B cell (primary cell): Measurements from ENCODE around the gene MARCHF10. TPM values are rescaled to one million over a fixed set of nuclear protein-coding genes. Genes with fewer than 3 reads are reported as not detected.

Experiments
- ATAC-seq: fragments of 200-7000 bp; cut with Tn5 transposase; one replicate; pipeline ENCODE4 v1.10.0; 2021; ENCODE audit warnings: low read depth, mild to moderate bottlenecking, moderate number of reproducible peaks, moderate library complexity
- CTCF ChIA-PET: fragments of 350-600 bp; sonication (Branson Sonifier 250); formaldehyde crosslinking; loops from one replicate; lab custom pipeline; 2021; ENCODE audit warnings: antibody characterized with exemption, inconsistent platforms; lab: Charles Lee
- POLR2A ChIA-PET: fragments of 350-600 bp; sonication (Branson Sonifier 250); formaldehyde crosslinking; loops from one replicate; lab custom pipeline; 2021; ENCODE audit warnings: antibody characterized with exemption; lab: Charles Lee
- DNase-seq: peaks from one replicate; pipeline ENCODE4 v3.0.0; 2013
- H2AFZ ChIP-seq: 2 replicates; pipeline ENCODE4 v1.6.1; 2012; ENCODE audit warnings: mild to moderate bottlenecking, low read depth, low read length; ENCODE audit not compliant: insufficient read depth, poor library complexity, severe bottlenecking
- H3K27ac ChIP-seq, 2 donors: 1 replicate in 1 of 2; 2 replicates in 1 of 2; pipeline ENCODE4 v1.5.1; 2012 to 2013; ENCODE audit warnings: low read length in 2 of 2, mild to moderate bottlenecking in 2 of 2, moderate library complexity in 1 of 2
- H3K27me3 ChIP-seq, 4 experiments: fragments of 200-600 bp in 1 of 4; sonication (generic) in 1 of 4; replicated peaks in 1 of 4; 1 replicate in 2 of 4; 2 replicates in 2 of 4; pipeline versions ENCODE4 v1.6.1 to v1.7.0; 2013 to 2016; ENCODE audit warnings: low read length in 3 of 4, mild to moderate bottlenecking in 2 of 4, mixed read lengths in 1 of 4, moderate library complexity in 1 of 4; ENCODE audit not compliant: insufficient read depth in 4 of 4, control insufficient read depth in 3 of 4; ENCODE audit errors: control extremely low read depth in 1 of 4
- H3K36me3 ChIP-seq, 2 experiments: replicated peaks in 1 of 2; 1 replicate in 1 of 2; 2 replicates in 1 of 2; pipeline versions ENCODE4 v1.6.1 to v1.7.1; 2013; ENCODE audit warnings: low read length in 1 of 2; ENCODE audit not compliant: insufficient read depth in 2 of 2, control insufficient read depth in 1 of 2; ENCODE audit errors: control extremely low read depth in 1 of 2, extremely low read depth in 1 of 2
- H3K4me1 ChIP-seq, 2 donors: fragments of 200-600 bp in 1 of 2; sonication (generic) in 1 of 2; 1 replicate in 1 of 2; 2 replicates in 1 of 2; pipeline versions ENCODE4 v1.5.1 to v1.6.1; 2013 to 2017; ENCODE audit warnings: low read length in 2 of 2; ENCODE audit not compliant: control insufficient read depth in 2 of 2, insufficient read depth in 2 of 2
- H3K4me2 ChIP-seq: replicated peaks from 2 replicates; pipeline ENCODE3; 2012; ENCODE audit warnings: mild to moderate bottlenecking, low read depth, low read length; ENCODE audit not compliant: poor library complexity, severe bottlenecking
- H3K4me3 ChIP-seq, 5 experiments: fragments of 200-600 bp in 1 of 5; sonication (generic) in 1 of 5; 1 replicate in 3 of 5; 2 replicates in 2 of 5; pipeline versions ENCODE4 v1.5.1 to v1.7.0; 2011 to 2016; ENCODE audit warnings: low read length in 4 of 5, mild to moderate bottlenecking in 4 of 5, low read depth in 2 of 5, control low read depth in 1 of 5, moderate library complexity in 1 of 5; ENCODE audit not compliant: insufficient read depth in 1 of 5; ENCODE audit errors: control extremely low read depth in 1 of 5, extremely low read depth in 1 of 5
- H3K79me2 ChIP-seq: fragments of 200-600 bp; sonication (generic); one replicate; pipeline ENCODE4 v1.6.0; 2016; ENCODE audit warnings: low read length; ENCODE audit not compliant: control insufficient read depth, insufficient read depth
- H3K9ac ChIP-seq: fragments of 200-600 bp; sonication (generic); 2 replicates; pipeline ENCODE4 v1.6.1; 2017; ENCODE audit warnings: mild to moderate bottlenecking, low read length, moderate library complexity
- H3K9me3 ChIP-seq, 3 donors: one replicate each; pipeline versions ENCODE4 v1.6.1 to v1.7.1; 2013; ENCODE audit warnings: low read length in 2 of 3; ENCODE audit not compliant: control insufficient read depth in 2 of 3, insufficient read depth in 1 of 3; ENCODE audit errors: control extremely low read depth in 1 of 3
- H4K20me1 ChIP-seq: 2 replicates; pipeline ENCODE4 v1.6.0; 2012; ENCODE audit warnings: mild to moderate bottlenecking, low read length; ENCODE audit not compliant: insufficient read depth, control insufficient read depth, poor library complexity, severe bottlenecking
- H3K27ac Mint-ChIP-seq: one replicate; pipeline ENCODE4 v1.8.0; 2021; ENCODE audit warnings: mixed read lengths
- H3K27me3 Mint-ChIP-seq: one replicate; pipeline ENCODE4 v1.8.0; 2021; ENCODE audit warnings: mixed read lengths
- H3K4me1 Mint-ChIP-seq: one replicate; pipeline ENCODE4 v1.8.0; 2021; ENCODE audit warnings: mixed read lengths
- H3K4me3 Mint-ChIP-seq: one replicate; pipeline ENCODE4 v1.8.0; 2021; ENCODE audit warnings: mixed read lengths
- H3K9me3 Mint-ChIP-seq: one replicate; pipeline ENCODE4 v1.8.0; 2022; ENCODE audit warnings: mixed read lengths; ENCODE audit not compliant: insufficient read depth
- EZH2 ChIP-seq: IDR thresholded peaks from 2 replicates; pipeline ENCODE4 v1.6.1; 2012; ENCODE audit warnings: borderline replicate concordance, low read depth, mild to moderate bottlenecking, moderate library complexity, low read length; ENCODE audit not compliant: insufficient read depth, poor library complexity, severe bottlenecking
- WGBS: methylation state at CpG from one replicate; pipeline ENCODE4 v1.1.5; 2013; ENCODE audit warnings: missing lambda C conversion rate; ENCODE audit not compliant: insufficient coverage; 5-methylcytosine and 5-hydroxymethylcytosine counted together
- intact Hi-C: fragments of 100-400 bp; cut with micrococcal nuclease; formaldehyde crosslinking; loops from one replicate; pipeline ENCODE4 v1.10.0; 2022
- polyA plus RNA-seq: library from polyadenylated mRNA; depleted of rRNA; stranded (reverse); fragments of >200 nt; gene quantifications from 2 replicates; pipeline ENCODE4 v1.2.3, GENCODE V29; 2012
- total RNA-seq, 2 donors: library from RNA; stranded (reverse); fragments of 120-200 nt in 1 of 2; gene quantifications; 1 replicate in 1 of 2; 2 replicates in 1 of 2; pipeline versions ENCODE4 v1.2.3 to v1.2.4, GENCODE V29; 2013 to 2022
- TF ChIP-seq, protein P1 (sequence below): fragments of 200-600 bp; IDR thresholded peaks from one replicate; pipeline ENCODE4 v1.8.0; 2022; ENCODE audit warnings: antibody characterized with exemption, mild to moderate bottlenecking

MARCHF10 gene
- total and polyA plus RNA-seq, 2 donors (not counting 1 experiment from before 2014, with no cell fraction given), result 0.24 TPM; not detected in 1

DNA sequence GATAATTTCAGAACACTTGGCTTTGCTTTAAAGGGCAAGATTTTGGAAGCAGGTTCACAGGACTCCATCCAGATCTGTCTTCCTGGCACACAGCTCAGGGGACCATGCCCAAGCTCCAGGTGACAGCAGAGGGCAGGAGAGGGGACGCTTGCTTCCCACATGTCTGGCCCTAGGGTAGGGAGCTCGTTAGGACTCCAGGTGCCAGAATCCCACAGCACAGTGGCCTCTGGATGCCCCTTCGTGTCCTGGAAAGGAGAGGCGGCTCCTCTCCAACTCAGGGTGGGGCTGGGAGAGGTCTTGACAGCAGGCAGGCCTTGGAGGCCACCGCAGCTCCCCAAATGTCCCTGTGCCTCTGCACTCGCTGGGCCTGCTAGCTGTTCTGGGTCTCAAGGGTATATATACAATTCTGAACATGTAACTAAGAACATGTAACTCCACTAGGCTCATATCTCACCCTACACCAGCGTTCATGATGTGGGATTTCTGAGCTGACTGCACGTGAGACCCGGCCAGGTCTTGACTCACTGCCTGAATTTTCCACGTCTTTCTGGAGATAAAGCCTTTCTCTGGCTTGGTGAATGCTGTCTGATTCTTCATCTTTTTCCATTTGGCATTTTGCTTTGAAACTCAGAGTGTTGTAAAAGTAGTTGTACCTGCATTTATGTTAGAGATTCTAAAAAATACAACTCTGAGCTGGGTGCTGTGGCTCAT, 52.8 kb downstream of the MARCHF10 start:
- WGBS, result 94% methylated on average over 8 of the region's 10 CpGs
- DNase-seq, result no peak
- no peak overlapping the region for H3K27ac ChIP-seq
- no peak overlapping the region for H2AFZ ChIP-seq
- no peak overlapping the region for H3K9ac ChIP-seq
- peaks cover 10% of the 10 kb centered on the region for H3K27me3 Mint-ChIP-seq
- H3K4me1 Mint-ChIP-seq, result no peaks in the 10 kb centered on the region
- H4K20me1 ChIP-seq, result no peaks in the 10 kb centered on the region
- no peak overlapping the region for H3K4me3 Mint-ChIP-seq
- ATAC-seq, result no peak
- no peaks in the 10 kb centered on the region for H3K9me3 Mint-ChIP-seq
- H3K4me1 ChIP-seq, result no peaks in the 10 kb centered on the region
- intact Hi-C loops, result no loop called here
- H3K79me2 ChIP-seq, result no peaks in the 10 kb centered on the region
- ChIA-PET CTCF (no interaction called here), POLR2A (no interaction called here)
- H3K9me3 ChIP-seq, result no peaks in the 10 kb centered on the region
- H3K4me3 ChIP-seq, result no peak overlapping the region
- no peaks in the 10 kb centered on the region for H3K36me3 ChIP-seq
- TF ChIP-seq EZH2, result no peak
- TF ChIP-seq, protein P1, sequence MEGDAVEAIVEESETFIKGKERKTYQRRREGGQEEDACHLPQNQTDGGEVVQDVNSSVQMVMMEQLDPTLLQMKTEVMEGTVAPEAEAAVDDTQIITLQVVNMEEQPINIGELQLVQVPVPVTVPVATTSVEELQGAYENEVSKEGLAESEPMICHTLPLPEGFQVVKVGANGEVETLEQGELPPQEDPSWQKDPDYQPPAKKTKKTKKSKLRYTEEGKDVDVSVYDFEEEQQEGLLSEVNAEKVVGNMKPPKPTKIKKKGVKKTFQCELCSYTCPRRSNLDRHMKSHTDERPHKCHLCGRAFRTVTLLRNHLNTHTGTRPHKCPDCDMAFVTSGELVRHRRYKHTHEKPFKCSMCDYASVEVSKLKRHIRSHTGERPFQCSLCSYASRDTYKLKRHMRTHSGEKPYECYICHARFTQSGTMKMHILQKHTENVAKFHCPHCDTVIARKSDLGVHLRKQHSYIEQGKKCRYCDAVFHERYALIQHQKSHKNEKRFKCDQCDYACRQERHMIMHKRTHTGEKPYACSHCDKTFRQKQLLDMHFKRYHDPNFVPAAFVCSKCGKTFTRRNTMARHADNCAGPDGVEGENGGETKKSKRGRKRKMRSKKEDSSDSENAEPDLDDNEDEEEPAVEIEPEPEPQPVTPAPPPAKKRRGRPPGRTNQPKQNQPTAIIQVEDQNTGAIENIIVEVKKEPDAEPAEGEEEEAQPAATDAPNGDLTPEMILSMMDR, result no peak
- no peak overlapping the region for H3K4me2 ChIP-seq
- H3K27ac Mint-ChIP-seq, result no peak overlapping the region
- H3K27me3 ChIP-seq, result no peaks in the 10 kb centered on the region

- TF ChIP-seq EZH2, result no peak
- TF ChIP-seq, protein P1, result no peak
- no peaks in the 10 kb centered on the region for H3K9me3 ChIP-seq
- no CpG with 5 or more reads among the region's 4 CpGs for WGBS
- no peaks in the 10 kb centered on the region for H3K9me3 Mint-ChIP-seq
- H3K27ac ChIP-seq, result no peak overlapping the region
- DNase-seq (no peak), ATAC-seq (no peak)
- H3K4me2 ChIP-seq, result no peak overlapping the region
- POLR2A ChIA-PET, result no interaction called here
- H3K4me1 ChIP-seq, result no peaks in the 10 kb centered on the region
- H4K20me1 ChIP-seq, result no peaks in the 10 kb centered on the region
- no peaks in the 10 kb centered on the region for H3K4me1 Mint-ChIP-seq
- CTCF ChIA-PET, result no interaction called here
- no peaks in the 10 kb centered on the region for H3K27me3 ChIP-seq
- peaks cover 4% of the 10 kb centered on the region for H3K27me3 Mint-ChIP-seq
- no peak overlapping the region for H3K27ac Mint-ChIP-seq
- no peak overlapping the region for H3K4me3 Mint-ChIP-seq
- H3K4me3 ChIP-seq, result no peak overlapping the region
- intact Hi-C loops, result no loop called here
- no peaks in the 10 kb centered on the region for H3K36me3 ChIP-seq
- no peak overlapping the region for H2AFZ ChIP-seq
- H3K9ac ChIP-seq, result no peak overlapping the region
- no peaks in the 10 kb centered on the region for H3K79me2 ChIP-seq
These were observed 53.5 kb downstream of the MARCHF10 start for GRCh38 chr17:62754631-62755030.
